ENCODE measurements around the gene FAIM. TPM values are rescaled to one million over a fixed set of nuclear protein-coding genes. Genes with fewer than 3 reads are reported as not detected.

Gene FAIM
- total and polyA plus RNA-seq, 9 donors: 7.2 to 27.5 (median 9.8) TPM

DNA sequence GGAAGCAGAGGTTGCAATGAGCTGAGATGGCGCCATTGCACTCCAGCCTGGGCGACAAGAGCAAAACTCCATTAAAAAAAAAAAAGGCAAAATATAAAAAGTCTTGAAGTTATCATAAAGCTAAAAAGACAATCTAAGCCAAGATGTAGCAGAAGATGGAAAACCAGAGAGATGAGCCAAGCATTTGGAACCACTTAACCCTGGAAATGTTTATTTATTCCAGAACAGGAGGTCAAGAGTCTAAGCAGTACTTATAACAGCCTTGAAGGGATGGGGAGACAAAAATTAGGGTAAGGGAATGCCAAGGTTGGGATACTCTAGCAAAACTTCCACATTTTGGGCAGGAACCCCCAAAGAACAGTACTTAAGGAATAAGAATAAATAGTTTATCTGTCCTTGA is 30.1 kb downstream of the FAIM start:
- Histone ChIP-seq H3K27ac (no peak overlapping the region), H3K36me3 (no peaks in the 10 kb centered on the region), H3K9me3 (no peaks in the 10 kb centered on the region), H3K4me1 (ENCODE audit: insufficient read depth) (no peaks in the 10 kb centered on the region), H3K27me3 (no peaks in the 10 kb centered on the region), H3K4me3 (no peak overlapping the region)
- TF ChIP-seq, protein P1, sequence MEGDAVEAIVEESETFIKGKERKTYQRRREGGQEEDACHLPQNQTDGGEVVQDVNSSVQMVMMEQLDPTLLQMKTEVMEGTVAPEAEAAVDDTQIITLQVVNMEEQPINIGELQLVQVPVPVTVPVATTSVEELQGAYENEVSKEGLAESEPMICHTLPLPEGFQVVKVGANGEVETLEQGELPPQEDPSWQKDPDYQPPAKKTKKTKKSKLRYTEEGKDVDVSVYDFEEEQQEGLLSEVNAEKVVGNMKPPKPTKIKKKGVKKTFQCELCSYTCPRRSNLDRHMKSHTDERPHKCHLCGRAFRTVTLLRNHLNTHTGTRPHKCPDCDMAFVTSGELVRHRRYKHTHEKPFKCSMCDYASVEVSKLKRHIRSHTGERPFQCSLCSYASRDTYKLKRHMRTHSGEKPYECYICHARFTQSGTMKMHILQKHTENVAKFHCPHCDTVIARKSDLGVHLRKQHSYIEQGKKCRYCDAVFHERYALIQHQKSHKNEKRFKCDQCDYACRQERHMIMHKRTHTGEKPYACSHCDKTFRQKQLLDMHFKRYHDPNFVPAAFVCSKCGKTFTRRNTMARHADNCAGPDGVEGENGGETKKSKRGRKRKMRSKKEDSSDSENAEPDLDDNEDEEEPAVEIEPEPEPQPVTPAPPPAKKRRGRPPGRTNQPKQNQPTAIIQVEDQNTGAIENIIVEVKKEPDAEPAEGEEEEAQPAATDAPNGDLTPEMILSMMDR (IDR thresholded peaks at IDR 0.05): no peak
- no peak for TF ChIP-seq POLR2A (IDR thresholded peaks at IDR 0.05)
- no peak for TF ChIP-seq EP300 (IDR thresholded peaks at IDR 0.05)
- WGBS, 3 donors: 80 to 93% (median 88%) methylated on average over 2 of the region's 2 CpGs
- no peak for DNase-seq
- intact Hi-C loops (cut with DNase I): no loop called here

DNA sequence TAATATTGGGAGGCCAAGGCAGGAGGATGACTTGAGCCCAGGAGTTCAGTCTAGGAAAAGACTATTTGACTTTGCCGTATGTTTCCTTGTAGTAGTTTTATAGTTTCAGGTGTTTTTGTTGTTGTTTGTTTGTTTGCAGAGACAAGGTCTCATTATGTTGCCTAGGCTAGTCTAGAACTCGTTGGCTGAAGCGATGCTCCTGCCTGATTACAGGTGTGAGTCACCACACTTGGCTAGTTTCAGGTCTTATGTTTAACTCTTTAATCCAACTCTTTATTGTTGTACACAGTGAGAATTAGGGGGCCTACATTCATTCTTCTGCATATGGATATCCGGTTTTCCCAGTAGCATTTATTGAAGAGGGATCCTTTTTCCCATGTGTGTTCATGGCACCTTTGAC is 32.0 kb downstream of the FAIM start:
- Histone ChIP-seq H3K36me3 (no peaks in the 10 kb centered on the region), H3K4me3 (no peak overlapping the region), H3K9me3 (no peaks in the 10 kb centered on the region), H3K27me3 (no peaks in the 10 kb centered on the region), H3K27ac (no peak overlapping the region), H3K4me1 (ENCODE audit: insufficient read depth) (no peaks in the 10 kb centered on the region)
- TF ChIP-seq, protein P1 (IDR thresholded peaks at IDR 0.05): no peak
- TF ChIP-seq EP300 (IDR thresholded peaks at IDR 0.05) (no peak), POLR2A (IDR thresholded peaks at IDR 0.05) (no peak)
- intact Hi-C loops (cut with DNase I): no loop called here
- DNase-seq: no peak
- WGBS, 3 donors: 64 to 78% (median 65%) methylated on average over 4 of the region's 4 CpGs

GRCh38 chr3:138642226-138642926 is 33.8 kb downstream of the FAIM start:
- TF ChIP-seq EP300 (IDR thresholded peaks at IDR 0.05): no peak
- no peak for TF ChIP-seq POLR2A (IDR thresholded peaks at IDR 0.05)
- TF ChIP-seq, protein P1 (IDR thresholded peaks at IDR 0.05): no peak
- Histone ChIP-seq H3K4me1 (ENCODE audit: insufficient read depth) (no peaks in the 10 kb centered on the region), H3K4me3 (no peak overlapping the region), H3K27me3 (no peaks in the 10 kb centered on the region), H3K27ac (no peak overlapping the region), H3K36me3 (no peaks in the 10 kb centered on the region), H3K9me3 (no peaks in the 10 kb centered on the region)
- intact Hi-C loops (cut with DNase I): no loop called here
- WGBS, 3 donors: 77 to 84% (median 81%) methylated on average over 4 of the region's 4 CpGs
- no peak for DNase-seq

DNA sequence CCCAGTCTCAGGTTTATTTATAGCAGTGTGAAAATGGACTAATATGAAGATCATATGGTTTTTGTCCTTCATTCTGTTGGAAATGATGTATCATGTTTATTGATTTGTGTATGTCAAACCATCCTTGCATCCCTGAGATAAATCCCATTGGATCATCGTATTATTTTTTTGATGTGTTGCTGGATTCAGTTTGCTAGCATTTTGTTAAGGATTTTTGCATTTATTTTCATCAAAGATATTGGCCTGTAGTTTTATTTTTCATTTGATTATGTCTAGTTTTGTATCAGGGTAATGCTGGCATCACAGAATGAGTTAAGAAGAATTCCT is 34.3 kb downstream of the FAIM start:
- DNase-seq: no peak
- no peaks in the 10 kb centered on the region for H3K9me3 ChIP-seq
- WGBS, 3 donors: 92 to 100% (median 94%) methylated on average over 1 of the region's 1 CpG
- intact Hi-C loops (cut with DNase I): no loop called here
- no peak overlapping the region for H3K4me3 ChIP-seq
- no peak overlapping the region for H3K27ac ChIP-seq
- no peaks in the 10 kb centered on the region for H3K27me3 ChIP-seq
- H3K4me1 ChIP-seq (ENCODE audit: insufficient read depth): no peaks in the 10 kb centered on the region
- TF ChIP-seq POLR2A (IDR thresholded peaks at IDR 0.05) (no peak), EP300 (IDR thresholded peaks at IDR 0.05) (no peak)
- TF ChIP-seq, protein P1 (IDR thresholded peaks at IDR 0.05): no peak
- no peaks in the 10 kb centered on the region for H3K36me3 ChIP-seq

Measured in ovary (tissue), 9 donors.